Renal pelvis (tissue), 4 donors: ENCODE measurements around the gene OR2B6. TPM values are rescaled to one million over a fixed set of nuclear protein-coding genes. Genes with fewer than 3 reads are reported as not detected.

Experiments
- DNase-seq: peaks from one replicate; pipeline ENCODE4 v3.0.0-alpha.2; 2013
- polyA plus RNA-seq, 3 donors: library from polyadenylated mRNA; unstranded; fragments of 120-200 nt; gene quantifications; one replicate each; pipeline ENCODE4 v1.2.1, GENCODE V29; 2013; ENCODE audit not compliant: insufficient read length in 3 of 3

Gene OR2B6
- polyA plus RNA-seq, 3 donors, result 0.11 TPM; not detected in 2

DNA sequence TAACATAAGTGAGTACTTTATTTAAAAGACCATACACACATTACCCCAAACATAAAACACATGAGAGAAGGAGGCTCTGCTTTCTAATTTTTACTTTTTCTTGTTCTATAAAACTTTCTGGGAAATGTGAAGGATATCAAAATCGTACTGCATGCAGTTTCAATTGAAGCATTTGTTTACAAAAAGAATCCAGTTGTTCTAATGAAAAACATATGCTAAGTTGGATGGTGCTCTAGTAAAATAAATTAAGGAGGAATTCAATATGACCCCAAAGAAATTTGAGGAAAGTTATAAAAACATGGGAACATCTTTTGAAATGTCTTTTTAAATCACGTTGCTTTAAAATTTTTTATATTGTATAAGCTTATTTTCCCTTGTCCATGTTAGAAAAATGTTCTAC is 37.6 kb downstream of the OR2B6 start:
- no peak for DNase-seq

- DNase-seq, result no peak
These were observed 43.5 kb downstream of the OR2B6 start for GRCh38 chr6:28000351-28001045.

- no peak for DNase-seq
These were observed 44.3 kb downstream of the OR2B6 start for GRCh38 chr6:28001351-28001750.

DNA sequence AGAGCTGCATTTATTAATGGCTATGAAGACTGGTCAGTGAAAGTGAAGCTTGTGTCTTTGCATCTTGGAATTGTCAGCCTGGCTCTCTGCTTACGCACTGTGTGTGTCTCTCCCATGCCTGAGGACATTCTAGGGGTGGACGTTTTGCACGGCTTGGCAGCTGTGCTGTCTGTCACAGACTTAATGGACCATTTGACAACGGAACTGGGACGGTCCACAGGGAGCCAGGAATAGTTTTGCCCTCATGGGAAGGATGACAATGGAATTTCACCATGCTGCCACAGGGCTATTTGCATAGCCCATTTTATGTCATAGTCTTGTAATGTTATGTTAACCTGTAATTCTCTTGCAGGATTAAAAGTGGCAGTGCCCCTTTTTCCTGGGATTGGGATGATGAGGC is 44.7 kb downstream of the OR2B6 start:
- DNase-seq, result peak; percentile 58

DNA sequence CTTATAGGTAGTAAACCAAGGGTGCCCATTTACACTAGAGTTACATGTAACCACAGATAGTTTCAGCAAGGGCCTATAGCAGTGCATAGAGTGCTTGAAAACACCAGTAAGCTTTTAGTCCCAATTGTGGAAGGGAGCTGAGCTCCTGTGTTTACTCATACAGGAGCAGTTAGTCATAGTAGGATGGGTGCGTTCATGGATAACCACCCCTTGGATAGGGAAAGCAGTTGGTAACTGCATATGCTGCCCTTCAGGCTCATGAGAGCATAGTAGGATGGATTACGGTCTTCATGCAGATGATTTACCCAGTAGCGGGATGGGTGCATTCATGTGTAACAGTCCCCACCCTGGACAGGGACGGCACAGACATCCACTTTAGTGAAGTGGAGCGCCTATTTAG is 45.1 kb downstream of the OR2B6 start:
- peak; percentile 15 for DNase-seq

DNA sequence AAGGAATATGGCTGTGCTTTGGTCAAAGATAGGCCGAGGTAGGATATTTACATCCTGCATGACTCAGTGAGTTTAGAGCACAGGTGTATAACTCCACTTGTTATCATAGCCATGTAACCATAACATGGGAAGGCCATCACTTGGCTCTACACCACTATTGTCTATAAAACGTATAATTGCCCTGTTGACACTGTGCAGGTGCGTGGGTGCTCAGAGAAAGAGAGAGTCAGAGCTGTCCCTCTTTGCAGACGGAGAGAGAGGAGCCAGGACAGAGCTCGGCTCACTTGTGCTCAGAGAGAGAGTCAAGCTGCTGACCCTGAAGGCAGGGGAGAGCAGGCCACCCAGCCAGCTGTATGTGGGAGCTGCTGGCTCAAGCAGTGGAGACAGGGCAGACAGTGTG is 46.0 kb downstream of the OR2B6 start:
- DNase-seq, result no peak

DNA sequence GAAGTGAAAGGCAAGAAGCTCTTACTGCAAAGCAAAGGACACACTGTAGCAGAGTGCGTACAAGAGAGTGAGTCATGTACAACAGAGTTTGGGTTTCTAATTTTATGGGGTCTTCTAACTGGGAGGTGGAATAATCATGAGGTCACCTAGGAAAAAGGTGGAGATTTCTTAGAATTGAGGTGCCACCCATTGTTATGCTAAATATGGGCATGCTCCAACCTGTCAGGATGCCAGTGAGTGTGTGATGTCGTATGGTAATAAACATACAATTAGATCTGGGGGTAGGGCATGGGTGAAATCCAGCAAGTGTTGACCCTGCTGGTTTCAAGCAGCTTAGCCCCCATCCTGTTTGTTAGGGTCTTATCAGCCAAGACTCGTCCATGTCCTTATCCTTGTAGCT is 46.6 kb downstream of the OR2B6 start:
- no peak for DNase-seq

- no peak for DNase-seq
These were observed 47.5 kb downstream of the OR2B6 start for GRCh38 chr6:28004350-28005151.

GRCh38 chr6:28005152-28005890 is 48.3 kb downstream of the OR2B6 start:
- DNase-seq, result no peak

- DNase-seq, result no peak
These were observed 48.9 kb downstream of the OR2B6 start for GRCh38 chr6:28005975-28006374.

Other genes with a start within 250 kb of the OR2B6 start
- gene OR2B2, start 44.8 kb upstream of the OR2B6 start, polyA plus RNA-seq, result not detected
- 1 to 10 TPM; 4.1 to 5.2 (median 4.1) TPM for gene ZNF165, start 123.3 kb downstream of the OR2B6 start, polyA plus RNA-seq
- gene ZSCAN16, start 167.4 kb downstream of the OR2B6 start, polyA plus RNA-seq, result 10 to 100 TPM; 11.1 to 12.0 (median 11.3) TPM
- gene ZKSCAN8, start 184.6 kb downstream of the OR2B6 start, polyA plus RNA-seq, result 10 to 100 TPM; 37.6 to 48.3 (median 48.2) TPM